SJSA1 (cell line): ENCODE results near the gene RYR3. TPM values are rescaled to one million over a fixed set of nuclear protein-coding genes. Genes with fewer than 3 reads are reported as not detected.

Experiments used
- DNase-seq, 2 experiments: peaks; one replicate each; pipeline ENCODE4 v3.0.0-alpha.2; 2015 to 2020; ENCODE audit warnings: low spot score in 2 of 2, low read depth in 1 of 2
- H3K27ac ChIP-seq: fragments of 250-450 bp; sonication (Bioruptor Pico); 2 replicates; pipeline ENCODE4 v1.5.1; 2020; ENCODE audit warnings: mild to moderate bottlenecking, moderate library complexity
- H3K27me3 ChIP-seq: fragments of 250-450 bp; sonication (Bioruptor Pico); replicated peaks from 2 replicates; pipeline ENCODE4 v1.5.1; 2020; ENCODE audit warnings: mild to moderate bottlenecking, moderate library complexity
- H3K36me3 ChIP-seq: fragments of 250-450 bp; sonication (Bioruptor Pico); 2 replicates; pipeline ENCODE4 v1.5.1; 2020; ENCODE audit warnings: mild to moderate bottlenecking
- H3K4me1 ChIP-seq: fragments of 250-450 bp; sonication (Bioruptor Pico); replicated peaks from 2 replicates; pipeline ENCODE4 v1.6.1; 2021; ENCODE audit warnings: mild to moderate bottlenecking
- H3K4me3 ChIP-seq: fragments of 250-450 bp; sonication (Bioruptor Pico); 2 replicates; pipeline ENCODE4 v1.5.1; 2020; ENCODE audit warnings: mild to moderate bottlenecking
- H3K9me3 ChIP-seq: fragments of 250-450 bp; sonication (Bioruptor Pico); replicated peaks from 2 replicates; pipeline ENCODE4 v1.5.1; 2020; ENCODE audit warnings: mild to moderate bottlenecking
- total RNA-seq: library from RNA; depleted of rRNA; stranded (reverse); fragments of >200 nt; shearing (Covaris generic); gene quantifications from 2 replicates; pipeline ENCODE4 v1.2.3, GENCODE V29; 2014

Gene RYR3
- total RNA-seq, 1 experiment from 2014 or later, result 10.3 TPM

- H3K27me3 ChIP-seq, result peaks cover 13% of the 10 kb centered on the region
- H3K36me3 ChIP-seq, result no peaks in the 10 kb centered on the region
- no peaks in the 10 kb centered on the region for H3K4me1 ChIP-seq
- DNase-seq, result no peak
- no peaks in the 10 kb centered on the region for H3K9me3 ChIP-seq
- H3K4me3 ChIP-seq, result no peak overlapping the region
- H3K27ac ChIP-seq, result no peak overlapping the region
Measured at GRCh38 chr15:33330931-33331330, 20.2 kb downstream of the RYR3 start.

GRCh38 chr15:33341953-33342352, 31.2 kb downstream of the RYR3 start:
- Histone ChIP-seq H3K4me3 (no peak overlapping the region), H3K9me3 (no peaks in the 10 kb centered on the region), H3K27ac (no peak overlapping the region), H3K27me3 (peaks cover 10% of the 10 kb centered on the region), H3K36me3 (no peaks in the 10 kb centered on the region), H3K4me1 (no peaks in the 10 kb centered on the region)
- no peak for DNase-seq

GRCh38 chr15:33343275-33343674, 32.5 kb downstream of the RYR3 start:
- no peak overlapping the region for H3K27ac ChIP-seq
- H3K27me3 ChIP-seq, result peaks cover 10% of the 10 kb centered on the region
- no peaks in the 10 kb centered on the region for H3K4me1 ChIP-seq
- H3K9me3 ChIP-seq, result no peaks in the 10 kb centered on the region
- no peak overlapping the region for H3K4me3 ChIP-seq
- no peak for DNase-seq
- no peaks in the 10 kb centered on the region for H3K36me3 ChIP-seq

GRCh38 chr15:33344111-33344510, 33.3 kb downstream of the RYR3 start:
- Histone ChIP-seq H3K27ac (no peak overlapping the region), H3K4me1 (no peaks in the 10 kb centered on the region), H3K4me3 (no peak overlapping the region), H3K9me3 (no peaks in the 10 kb centered on the region), H3K27me3 (peaks cover 10% of the 10 kb centered on the region), H3K36me3 (no peaks in the 10 kb centered on the region)
- DNase-seq, result no peak

GRCh38 chr15:33344530-33344929, 33.8 kb downstream of the RYR3 start:
- Histone ChIP-seq H3K4me1 (no peaks in the 10 kb centered on the region), H3K36me3 (no peaks in the 10 kb centered on the region), H3K27ac (no peak overlapping the region), H3K9me3 (no peaks in the 10 kb centered on the region), H3K27me3 (peaks cover 10% of the 10 kb centered on the region), H3K4me3 (no peak overlapping the region)
- no peak for DNase-seq

- Histone ChIP-seq H3K36me3 (no peaks in the 10 kb centered on the region), H3K27me3 (peaks cover 11% of the 10 kb centered on the region)
Measured at GRCh38 chr15:33354411-33354810, 43.6 kb downstream of the RYR3 start.

GRCh38 chr15:33357845-33358244, 47.1 kb downstream of the RYR3 start:
- peaks cover 11% of the 10 kb centered on the region for H3K27me3 ChIP-seq
- no peaks in the 10 kb centered on the region for H3K4me1 ChIP-seq
- no peak overlapping the region for H3K27ac ChIP-seq
- DNase-seq, result no peak
- H3K36me3 ChIP-seq, result no peaks in the 10 kb centered on the region
- H3K9me3 ChIP-seq, result no peaks in the 10 kb centered on the region
- no peak overlapping the region for H3K4me3 ChIP-seq

More at GRCh38 chr15:33354411-33354810, 43.6 kb downstream of the RYR3 start:
- Histone ChIP-seq H3K4me3 (no peak overlapping the region), H3K4me1 (no peaks in the 10 kb centered on the region), H3K9me3 (no peaks in the 10 kb centered on the region), H3K27ac (no peak overlapping the region)
- DNase-seq, result no peak

- Histone ChIP-seq H3K4me3 (no peak overlapping the region), H3K27me3 (peaks cover 11% of the 10 kb centered on the region), H3K27ac (no peak overlapping the region), H3K4me1 (no peaks in the 10 kb centered on the region), H3K36me3 (no peaks in the 10 kb centered on the region), H3K9me3 (no peaks in the 10 kb centered on the region)
- no peak for DNase-seq
Measured at GRCh38 chr15:33358306-33358705, 47.5 kb downstream of the RYR3 start.

GRCh38 chr15:33360886-33361285, 50.1 kb downstream of the RYR3 start:
- no peak for DNase-seq
- Histone ChIP-seq H3K27me3 (peaks cover under 1% of the 10 kb centered on the region), H3K9me3 (no peaks in the 10 kb centered on the region), H3K4me1 (no peaks in the 10 kb centered on the region), H3K27ac (no peak overlapping the region), H3K4me3 (no peak overlapping the region), H3K36me3 (no peaks in the 10 kb centered on the region)

- DNase-seq, result no peak
- H3K27me3 ChIP-seq, result peaks cover 1% of the 10 kb centered on the region; the same call in 1 of the 2 replicates
- H3K4me3 ChIP-seq, result no peak overlapping the region
- no peaks in the 10 kb centered on the region for H3K9me3 ChIP-seq
- no peak overlapping the region for H3K27ac ChIP-seq
- no peaks in the 10 kb centered on the region for H3K4me1 ChIP-seq
- no peaks in the 10 kb centered on the region for H3K36me3 ChIP-seq
Measured at GRCh38 chr15:33369941-33370622, 59.3 kb downstream of the RYR3 start.

GRCh38 chr15:33370623-33371020, 59.9 kb downstream of the RYR3 start:
- H3K27ac ChIP-seq, result no peak overlapping the region
- no peak for DNase-seq
- H3K4me3 ChIP-seq, result no peak overlapping the region
- no peaks in the 10 kb centered on the region for H3K4me1 ChIP-seq
- H3K36me3 ChIP-seq, result no peaks in the 10 kb centered on the region
- H3K9me3 ChIP-seq, result no peaks in the 10 kb centered on the region
- H3K27me3 ChIP-seq, result peaks cover 5% of the 10 kb centered on the region; the same call in 1 of the 2 replicates

- no peak for DNase-seq
Measured at GRCh38 chr15:33371159-33371558, 60.4 kb downstream of the RYR3 start.

GRCh38 chr15:33374226-33374914, 63.6 kb downstream of the RYR3 start:
- DNase-seq, result no peak
- H3K27me3 ChIP-seq, result peaks cover 5% of the 10 kb centered on the region; the same call in 1 of the 2 replicates
- no peak overlapping the region for H3K4me3 ChIP-seq
- H3K27ac ChIP-seq, result no peak overlapping the region
- H3K36me3 ChIP-seq, result no peaks in the 10 kb centered on the region
- no peaks in the 10 kb centered on the region for H3K4me1 ChIP-seq
- H3K9me3 ChIP-seq, result no peaks in the 10 kb centered on the region

More at GRCh38 chr15:33371159-33371558, 60.4 kb downstream of the RYR3 start:
- Histone ChIP-seq H3K27ac (no peak overlapping the region), H3K27me3 (peaks cover 5% of the 10 kb centered on the region; the same call in 1 of the 2 replicates), H3K4me1 (no peaks in the 10 kb centered on the region), H3K4me3 (no peak overlapping the region), H3K9me3 (no peaks in the 10 kb centered on the region), H3K36me3 (no peaks in the 10 kb centered on the region)

- H3K4me3 ChIP-seq, result no peak overlapping the region
- H3K27ac ChIP-seq, result no peak overlapping the region
- H3K4me1 ChIP-seq, result no peaks in the 10 kb centered on the region
- DNase-seq, result no peak
- H3K36me3 ChIP-seq, result no peaks in the 10 kb centered on the region
- peaks cover 5% of the 10 kb centered on the region; the same call in 1 of the 2 replicates for H3K27me3 ChIP-seq
- H3K9me3 ChIP-seq, result no peaks in the 10 kb centered on the region
Measured at GRCh38 chr15:33375236-33375635, 64.5 kb downstream of the RYR3 start.
